K562 (cell line): ENCODE measurements around the gene YPEL1. TPM values are rescaled to one million over a fixed set of nuclear protein-coding genes. Genes with fewer than 3 reads are reported as not detected.

Source experiments
- ATAC-seq: fragments of 200-7000 bp; cut with Tn5 transposase; 3 replicates; pipeline ENCODE4 v1.9.1; 2020; ENCODE audit warnings: moderate library complexity
- BruUV-seq: library from RNA; stranded (reverse); fragments of 400-500 nt; replicated peaks from 2 replicates; lab custom pipeline; 2021; lab: Mats Ljungman, UMichigan
- CTCF ChIA-PET: fragments of 300-600 bp; formaldehyde crosslinking; extraction: SDS; loops from one replicate; lab custom pipeline; 2021; ENCODE audit warnings: low intra/inter-chr PET ratio; lab: Yijun Ruan, JAX
- POLR2A ChIA-PET: fragments of 300-600, 350-650 bp; sonication (Branson Sonifier 250); formaldehyde crosslinking; extraction: SDS; loops from one replicate; lab custom pipeline; 2021; ENCODE audit warnings: antibody characterized with exemption, inconsistent platforms; lab: Yijun Ruan, JAX
- DNase-seq, 4 experiments: peaks; one replicate each; pipeline versions ENCODE4 v3.0.0 to v3.0.0-alpha.2; 2011 to 2018; ENCODE audit warnings: low spot score in 3 of 4, mixed read lengths in 3 of 4; ENCODE audit errors: extremely low read depth in 1 of 4
- FAIRE-seq: peaks from 2 replicates; lab custom pipeline; 2011; peaks lifted over from hg19 to GRCh38; lab: Jason Lieb, UNC
- H2AFZ ChIP-seq: 2 replicates; pipeline ENCODE4 v1.6.0; 2011; ENCODE audit warnings: low read depth, low read length, control low read depth, inconsistent platforms
- H3K27ac ChIP-seq: fragments of 200-600 bp; 3 replicates; pipeline ENCODE4 v1.8.0; 2011; ENCODE audit warnings: low read depth, mild to moderate bottlenecking, control low read depth, inconsistent platforms, low read length, moderate library complexity, mixed read lengths; ENCODE audit errors: extremely low read depth
- H3K27me3 ChIP-seq, 2 experiments: fragments of 300-600 bp in 1 of 2; 2 replicates in 1 of 2; 3 replicates in 1 of 2; pipeline versions ENCODE4 v1.6.0 to v1.8.0; 2011; ENCODE audit warnings: inconsistent platforms in 2 of 2, low read length in 2 of 2, mild to moderate bottlenecking in 1 of 2, mixed read lengths in 1 of 2, moderate library complexity in 1 of 2; ENCODE audit not compliant: control insufficient read depth in 2 of 2, insufficient read depth in 2 of 2
- H3K36me3 ChIP-seq: fragments of 300-600 bp; 3 replicates; pipeline ENCODE4 v1.8.0; 2011; ENCODE audit warnings: mild to moderate bottlenecking, low read length, inconsistent platforms; ENCODE audit not compliant: control insufficient read depth, insufficient read depth
- H3K4me1 ChIP-seq, 2 experiments: fragments of 200-600 bp in 1 of 2; replicated peaks in 1 of 2; 2 replicates in 1 of 2; 3 replicates in 1 of 2; pipeline versions ENCODE4 v1.5.1 to v1.8.0; 2011; ENCODE audit warnings: inconsistent platforms in 2 of 2, low read length in 2 of 2, mild to moderate bottlenecking in 1 of 2, mixed read lengths in 1 of 2, moderate library complexity in 1 of 2; ENCODE audit not compliant: control insufficient read depth in 2 of 2, insufficient read depth in 2 of 2
- H3K4me2 ChIP-seq: 2 replicates; pipeline ENCODE4 v1.6.1; 2011; ENCODE audit warnings: low read length, control low read depth, inconsistent platforms, mixed read lengths; ENCODE audit not compliant: insufficient read depth
- H3K4me3 ChIP-seq: fragments of 200-600 bp; sonication (generic), shearing (Covaris generic); 2 replicates; pipeline ENCODE4 v1.5.1; 2016; ENCODE audit warnings: control low read depth, inconsistent platforms
- H3K79me2 ChIP-seq: fragments of 200-600 bp; 3 replicates; pipeline ENCODE4 v1.8.0; 2011; ENCODE audit warnings: low read length, inconsistent platforms; ENCODE audit not compliant: control insufficient read depth, insufficient read depth
- H3K9ac ChIP-seq, 2 experiments: 2 replicates each; pipeline versions ENCODE4 v1.6.0 to v1.6.1; 2011; ENCODE audit warnings: low read depth in 2 of 2, low read length in 2 of 2, control low read depth in 1 of 2, inconsistent platforms in 1 of 2, mild to moderate bottlenecking in 1 of 2, mixed read lengths in 1 of 2; ENCODE audit not compliant: insufficient read depth in 1 of 2
- H3K9me1 ChIP-seq: one replicate; pipeline ENCODE4 v1.6.0; 2011; ENCODE audit warnings: inconsistent platforms, mild to moderate bottlenecking, low read length, moderate library complexity; ENCODE audit not compliant: control insufficient read depth, insufficient read depth
- H3K9me3 ChIP-seq: replicated peaks from 2 replicates; pipeline ENCODE4 v1.5.1; 2011; ENCODE audit warnings: low read depth, low read length, inconsistent platforms; ENCODE audit not compliant: control insufficient read depth, insufficient read depth
- H4K20me1 ChIP-seq: replicated peaks from 2 replicates; pipeline ENCODE4 v1.6.1; 2011; ENCODE audit warnings: low read length, inconsistent platforms, mixed read lengths; ENCODE audit not compliant: control insufficient read depth, insufficient read depth
- CBFA2T2 ChIP-seq: fragments of 450-650 bp; conservative IDR thresholded peaks from 2 replicates; pipeline ENCODE4 v1.6.1; 2017; ENCODE audit warnings: mild to moderate bottlenecking
- CEBPG ChIP-seq, 3 experiments: fragments of 200-800 bp in 1 of 3; sonication (Bioruptor generic) in 1 of 3; sonication (generic) in 1 of 3; formaldehyde crosslinking in 1 of 3; IDR thresholded peaks in 2 of 3; conservative IDR thresholded peaks in 1 of 3; 2 replicates each; pipeline versions ENCODE4 v1.6.1 to v1.8.0; 2016 to 2022; ENCODE audit warnings: missing compliant biosample characterization in 2 of 3, missing genetic modification characterization in 2 of 3, mild to moderate bottlenecking in 1 of 3, missing genetic modification reagents in 1 of 3
- MAFF ChIP-seq: IDR thresholded peaks from 2 replicates; pipeline ENCODE4 v1.6.1; 2012; ENCODE audit warnings: low read length, improper control_type of control experiment
- MAFK ChIP-seq: IDR thresholded peaks from 2 replicates; pipeline ENCODE4 v1.6.1; 2011; ENCODE audit warnings: low read length, improper control_type of control experiment
- RBM25 ChIP-seq: fragments of 200-400 bp; formaldehyde crosslinking; IDR thresholded peaks from 2 replicates; pipeline ENCODE4 v1.6.1; 2018; ENCODE audit warnings: low read length, low read depth, moderate library complexity; ENCODE audit not compliant: severe bottlenecking
- WGBS: fragments of 100-300 bp; shearing (Covaris generic); methylation state at CpG from one replicate; pipeline ENCODE4 v1.1.6; 2016; ENCODE audit warnings: low coverage, mixed read lengths; ENCODE audit not compliant: insufficient coverage; ENCODE audit errors: missing lambda C conversion rate; 5-methylcytosine and 5-hydroxymethylcytosine counted together
- in situ Hi-C: fragments of 300-500 bp; cut with MboI; formaldehyde crosslinking; loops from 4 replicates; pipeline ENCODE4 v1.15.0; 2018; ENCODE audit warnings: inconsistent platforms, mixed read lengths
- intact Hi-C: fragments of 100-400 bp; cut with micrococcal nuclease; formaldehyde crosslinking; loops from 2 replicates; pipeline ENCODE4 v1.14.2; 2022
- polyA plus RNA-seq, 8 experiments: library from polyadenylated mRNA; depleted of rRNA in 4 of 8; stranded (reverse) in 5 of 8; unstranded in 3 of 8; fragments of >200 nt; fragmentation: Nextera tagmentation in 2 of 8; fragmentation: Illumina TruSeq in 1 of 8; extraction: Ambion mirVana in 2 of 8; extraction: Trizol in 1 of 8; gene quantifications; 2 replicates each; pipeline versions ENCODE4 v1.2.1 to v1.2.3, GENCODE V29; 2011 to 2014; ENCODE audit warnings: inconsistent platforms in 1 of 8, missing spikeins in 1 of 8
- total RNA-seq, 7 experiments: library from RNA; depleted of rRNA in 6 of 7; stranded (reverse); fragments of >200 nt in 6 of 7; fragmentation: Illumina TruSeq in 2 of 7; extraction: Trizol in 2 of 7; gene quantifications; 2 replicates each; pipeline versions ENCODE4 v1.2.1 to v1.2.3, GENCODE V29; 2011 to 2021; ENCODE audit warnings: low replicate concordance in 1 of 7
- TF ChIP-seq, protein P1 (sequence below): sonication (generic); formaldehyde crosslinking; IDR thresholded peaks from 2 replicates; pipeline ENCODE4 v1.8.1; 2022; ENCODE audit warnings: missing genetic modification reagents

The YPEL1 gene
- total and polyA plus RNA-seq, 9 of the 15 experiments (the other 6 are each of a cell fraction or from before 2014, with no cell fraction given): 0.07 to 2.2 (median 0.46) TPM

DNA sequence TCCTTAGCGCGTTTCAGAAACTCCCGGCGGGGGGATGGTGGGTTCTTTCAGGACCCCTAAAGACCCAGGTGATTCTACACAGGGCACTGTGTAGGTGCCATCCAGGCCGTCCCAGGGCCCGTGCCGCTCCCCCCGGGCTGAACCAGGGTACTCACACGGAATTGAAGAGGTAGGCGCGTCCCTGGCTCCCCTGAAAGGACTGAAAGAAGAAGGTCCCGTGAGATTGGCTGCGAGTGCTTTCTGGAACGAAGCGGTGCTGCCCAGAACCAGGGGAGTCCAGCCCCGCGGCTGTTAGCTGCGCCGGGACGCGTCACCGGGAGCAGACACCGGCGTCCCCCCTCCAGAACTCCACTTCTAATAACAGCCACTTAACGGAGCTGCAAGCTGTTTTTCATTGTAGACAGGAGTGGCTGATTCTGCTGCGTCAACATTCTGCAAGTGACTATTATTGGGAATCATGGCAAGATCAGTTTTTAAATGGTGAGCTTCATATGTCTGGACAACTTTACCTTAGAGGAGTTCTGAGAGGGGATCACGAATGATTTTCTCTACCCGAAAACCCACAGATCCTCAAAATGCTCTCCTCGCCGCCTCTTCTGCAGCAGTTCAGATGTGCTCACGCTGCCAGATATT, 31.8 kb downstream of the YPEL1 start:
- ATAC-seq: peak; percentile 5

More for the DNA sequence above, 31.8 kb downstream of the YPEL1 start:
- Histone ChIP-seq H3K4me2 (no peak overlapping the region), H3K4me3 (no peak overlapping the region), H3K4me1 (peaks cover 15 to 22% of the 10 kb centered on the region in 2 experiments; a peak in 4 of 5 replicates), H3K79me2 (no peaks in the 10 kb centered on the region), H3K27ac (no peak overlapping the region), H4K20me1 (peaks cover 43% of the 10 kb centered on the region), H3K9me3 (no peaks in the 10 kb centered on the region), H3K9me1 (peaks cover 8% of the 10 kb centered on the region), H3K27me3 (peaks cover 39 to 49% of the 10 kb centered on the region in 2 experiments), H2AFZ (no peak overlapping the region), H3K9ac (peak overlapping the region in 1 of 2 experiments; percentile 56; a peak in 2 of 4 replicates), H3K36me3 (no peaks in the 10 kb centered on the region)
- TF ChIP-seq MAFF: peak; percentile 84
- TF ChIP-seq CEBPG (CRISPR knock-in tag; IDR thresholded peaks at IDR 0.05): no peak
- TF ChIP-seq CEBPG (tag; conservative IDR thresholded peaks at IDR 0.05 in 1 of 2, IDR thresholded peaks at IDR 0.05 in 1 of 2): no peak
- no peak for TF ChIP-seq CBFA2T2
- TF ChIP-seq, protein P1, sequence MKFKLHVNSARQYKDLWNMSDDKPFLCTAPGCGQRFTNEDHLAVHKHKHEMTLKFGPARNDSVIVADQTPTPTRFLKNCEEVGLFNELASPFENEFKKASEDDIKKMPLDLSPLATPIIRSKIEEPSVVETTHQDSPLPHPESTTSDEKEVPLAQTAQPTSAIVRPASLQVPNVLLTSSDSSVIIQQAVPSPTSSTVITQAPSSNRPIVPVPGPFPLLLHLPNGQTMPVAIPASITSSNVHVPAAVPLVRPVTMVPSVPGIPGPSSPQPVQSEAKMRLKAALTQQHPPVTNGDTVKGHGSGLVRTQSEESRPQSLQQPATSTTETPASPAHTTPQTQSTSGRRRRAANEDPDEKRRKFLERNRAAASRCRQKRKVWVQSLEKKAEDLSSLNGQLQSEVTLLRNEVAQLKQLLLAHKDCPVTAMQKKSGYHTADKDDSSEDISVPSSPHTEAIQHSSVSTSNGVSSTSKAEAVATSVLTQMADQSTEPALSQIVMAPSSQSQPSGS: no peak
- no peak for TF ChIP-seq RBM25
- peak; percentile 82 for TF ChIP-seq MAFK
- 16% methylated on average over 31 of the region's 31 CpGs for WGBS
- no TSS peak for BruUV-seq
- FAIRE-seq (no peak), DNase-seq (peak in 2 of 4 experiments; percentile 60 to 76)
- in situ Hi-C loops: no loop called here
- intact Hi-C loops: no loop called here
- CTCF ChIA-PET: no interaction called here
- POLR2A ChIA-PET: interaction anchor here (0.6 to 5.7 kb wide), 9 partner anchors 12 to 1180 kb away, joined by 3 to 37 read pairs (median 5); no protein-coding TSS in a partner anchor
